HEK293 (cell line): Measurements from ENCODE around the gene GRIA1.

Experiments
- CTCF ChIA-PET: fragments of 350-600 bp; formaldehyde crosslinking; extraction: SDS; loops from one replicate; lab custom pipeline; 2021; ENCODE audit warnings: antibody characterized with exemption; lab: Yijun Ruan, JAX
- POLR2A ChIA-PET: fragments of 300-600 bp; formaldehyde crosslinking; extraction: SDS; loops from one replicate; lab custom pipeline; 2020; ENCODE audit warnings: antibody characterized with exemption, inconsistent platforms; lab: Yijun Ruan, JAX
- H3K27ac ChIP-seq: fragments of 200-500 bp; sonication (Bioruptor generic); 2 replicates; pipeline ENCODE4 v1.5.1; 2014; ENCODE audit warnings: low read depth, low read length, control low read depth, inconsistent platforms; ENCODE audit errors: extremely low read depth
- H3K36me3 ChIP-seq, 2 experiments: fragments of 200-500 bp in 1 of 2; sonication (Bioruptor generic) in 1 of 2; 1 replicate in 1 of 2; 2 replicates in 1 of 2; pipeline ENCODE4 v1.5.1; 2014 to 2017; ENCODE audit warnings: inconsistent platforms in 2 of 2, low read length in 2 of 2; ENCODE audit not compliant: control insufficient read depth in 2 of 2, insufficient read depth in 1 of 2
- H3K4me1 ChIP-seq: fragments of 200-500 bp; sonication (Bioruptor generic); 2 replicates; pipeline ENCODE4 v1.5.1; 2014; ENCODE audit warnings: mild to moderate bottlenecking, low read length, inconsistent platforms; ENCODE audit not compliant: control insufficient read depth, insufficient read depth
- H3K4me3 ChIP-seq: 2 replicates; pipeline ENCODE4 v1.5.1; 2011; ENCODE audit warnings: low read depth, mild to moderate bottlenecking, control low read depth, low read length, moderate library complexity
- H3K9me3 ChIP-seq: fragments of 200-500 bp; sonication (Bioruptor generic); 2 replicates; pipeline ENCODE4 v1.5.1; 2014; ENCODE audit warnings: low read depth, low read length, inconsistent platforms; ENCODE audit not compliant: control insufficient read depth, insufficient read depth
- GLIS1 ChIP-seq: fragments of 450-650 bp; formaldehyde crosslinking; IDR thresholded peaks from 2 replicates; pipeline ENCODE4 v1.5.1; 2016; ENCODE audit warnings: missing biosample characterization, missing genetic modification characterization
- HIC1 ChIP-seq: fragments of 450-650 bp; formaldehyde crosslinking; IDR thresholded peaks from 2 replicates; pipeline ENCODE4 v1.5.1; 2016; ENCODE audit warnings: missing biosample characterization, missing genetic modification characterization
- HOXD13 ChIP-seq: sonication (generic); formaldehyde crosslinking; IDR thresholded peaks from 2 replicates; pipeline ENCODE4 v1.8.0; 2022; ENCODE audit warnings: missing genetic modification reagents, borderline replicate concordance
- INSM2 ChIP-seq: fragments of 450-650 bp; formaldehyde crosslinking; IDR thresholded peaks from 2 replicates; pipeline ENCODE4 v1.5.1; 2016; ENCODE audit warnings: missing biosample characterization, missing genetic modification characterization
- MEIS1 ChIP-seq: sonication (generic); formaldehyde crosslinking; IDR thresholded peaks from 2 replicates; pipeline ENCODE4 v1.8.1; 2022; ENCODE audit warnings: missing genetic modification reagents, mild to moderate bottlenecking, borderline replicate concordance
- PRDM1 ChIP-seq: fragments of 450-650 bp; formaldehyde crosslinking; IDR thresholded peaks from 2 replicates; pipeline ENCODE4; 2016; ENCODE audit warnings: missing biosample characterization, missing genetic modification characterization
- SP2 ChIP-seq: fragments of 450-650 bp; formaldehyde crosslinking; IDR thresholded peaks from 2 replicates; pipeline ENCODE4 v1.5.1; 2016; ENCODE audit warnings: missing biosample characterization, missing genetic modification characterization
- ZBTB20 ChIP-seq: fragments of 450-650 bp; formaldehyde crosslinking; IDR thresholded peaks from 2 replicates; pipeline ENCODE4 v1.5.1; 2016; ENCODE audit warnings: missing biosample characterization, missing genetic modification characterization
- ZBTB44 ChIP-seq: fragments of 450-650 bp; IDR thresholded peaks from 2 replicates; pipeline ENCODE4 v1.5.1; 2018; ENCODE audit warnings: missing biosample characterization, mild to moderate bottlenecking, missing genetic modification characterization
- ZFP37 ChIP-seq: fragments of 450-650 bp; formaldehyde crosslinking; IDR thresholded peaks from 2 replicates; pipeline ENCODE4 v1.5.1; 2016; ENCODE audit warnings: missing biosample characterization, missing genetic modification characterization
- ZNF138 ChIP-seq: fragments of 450-650 bp; formaldehyde crosslinking; IDR thresholded peaks from 2 replicates; pipeline ENCODE4 v1.5.1; 2016; ENCODE audit warnings: missing biosample characterization, missing genetic modification characterization, borderline replicate concordance
- ZNF157 ChIP-seq: fragments of 450-650 bp; formaldehyde crosslinking; IDR thresholded peaks from 2 replicates; pipeline ENCODE4 v1.5.1; 2016; ENCODE audit warnings: missing biosample characterization, missing genetic modification characterization
- ZNF202 ChIP-seq: fragments of 450-650 bp; formaldehyde crosslinking; IDR thresholded peaks from 2 replicates; pipeline ENCODE4 v1.5.1; 2016; ENCODE audit warnings: missing biosample characterization, missing genetic modification characterization, borderline replicate concordance
- ZNF214 ChIP-seq: fragments of 450-650 bp; formaldehyde crosslinking; IDR thresholded peaks from 2 replicates; pipeline ENCODE4 v1.5.1; 2017; ENCODE audit warnings: missing biosample characterization, mild to moderate bottlenecking, missing genetic modification characterization, borderline replicate concordance
- ZNF23 ChIP-seq: fragments of 450-650 bp; formaldehyde crosslinking; IDR thresholded peaks from 2 replicates; pipeline ENCODE4 v1.5.1; 2016; ENCODE audit warnings: missing biosample characterization, missing genetic modification characterization, borderline replicate concordance
- ZNF248 ChIP-seq: fragments of 450-650 bp; formaldehyde crosslinking; IDR thresholded peaks from 2 replicates; pipeline ENCODE4 v1.5.1; 2017; ENCODE audit warnings: missing biosample characterization, missing genetic modification characterization
- ZNF302 ChIP-seq: fragments of 450-650 bp; formaldehyde crosslinking; IDR thresholded peaks from 2 replicates; pipeline ENCODE4 v1.5.1; 2016; ENCODE audit warnings: missing biosample characterization, missing genetic modification characterization, low read depth
- ZNF311 ChIP-seq: fragments of 450-650 bp; formaldehyde crosslinking; IDR thresholded peaks from 2 replicates; pipeline ENCODE4 v1.5.1; 2017; ENCODE audit warnings: missing biosample characterization, missing genetic modification characterization, borderline replicate concordance
- ZNF324 ChIP-seq: fragments of 450-650 bp; formaldehyde crosslinking; IDR thresholded peaks from 2 replicates; pipeline ENCODE4 v1.5.1; 2016; ENCODE audit warnings: missing biosample characterization, missing genetic modification characterization
- ZNF423 ChIP-seq: fragments of 450-650 bp; formaldehyde crosslinking; IDR thresholded peaks from 2 replicates; pipeline ENCODE4 v1.5.1; 2016; ENCODE audit warnings: missing biosample characterization, missing genetic modification characterization
- ZNF449 ChIP-seq: fragments of 450-650 bp; formaldehyde crosslinking; IDR thresholded peaks from 2 replicates; pipeline ENCODE4 v1.5.1; 2017; ENCODE audit warnings: missing biosample characterization, mild to moderate bottlenecking, missing genetic modification characterization, moderate library complexity
- ZNF558 ChIP-seq: fragments of 450-650 bp; formaldehyde crosslinking; IDR thresholded peaks from 2 replicates; pipeline ENCODE4 v1.5.1; 2016; ENCODE audit warnings: missing biosample characterization, missing genetic modification characterization
- ZNF571 ChIP-seq: fragments of 450-650 bp; formaldehyde crosslinking; IDR thresholded peaks from 2 replicates; pipeline ENCODE4 v1.5.0; 2017; ENCODE audit warnings: missing biosample characterization, missing genetic modification characterization
- ZNF621 ChIP-seq: fragments of 450-650 bp; formaldehyde crosslinking; IDR thresholded peaks from 2 replicates; pipeline ENCODE4 v1.5.1; 2017; ENCODE audit warnings: missing biosample characterization, missing genetic modification characterization
- ZNF623 ChIP-seq: fragments of 450-650 bp; formaldehyde crosslinking; IDR thresholded peaks from 2 replicates; pipeline ENCODE4 v1.5.1; 2016; ENCODE audit warnings: missing biosample characterization, missing genetic modification characterization
- ZNF639 ChIP-seq: fragments of 450-650 bp; formaldehyde crosslinking; IDR thresholded peaks from 2 replicates; pipeline ENCODE4 v1.5.1; 2016; ENCODE audit warnings: missing biosample characterization, missing genetic modification characterization
- ZNF704 ChIP-seq: fragments of 450-650 bp; formaldehyde crosslinking; IDR thresholded peaks from 2 replicates; pipeline ENCODE4 v1.5.1; 2016; ENCODE audit warnings: missing biosample characterization, missing genetic modification characterization
- ZNF792 ChIP-seq: fragments of 450-650 bp; formaldehyde crosslinking; IDR thresholded peaks from 2 replicates; pipeline ENCODE4 v1.5.1; 2016; ENCODE audit warnings: missing biosample characterization, missing genetic modification characterization
- ZSCAN30 ChIP-seq: fragments of 450-650 bp; IDR thresholded peaks from 2 replicates; pipeline ENCODE4 v1.5.1; 2018; ENCODE audit warnings: missing biosample characterization, mild to moderate bottlenecking, missing genetic modification characterization, moderate library complexity

The GRIA1 gene

GRCh38 chr5:153513156-153513555 lies 22.7 kb downstream of the GRIA1 start:
- Histone ChIP-seq H3K4me1 (no peaks in the 10 kb centered on the region), H3K9me3 (no peaks in the 10 kb centered on the region), H3K4me3 (no peak overlapping the region), H3K36me3 (no peaks in the 10 kb centered on the region), H3K27ac (no peak overlapping the region)
- TF ChIP-seq ZNF623 (tag by site-specific recombination) (no peak), ZSCAN30 (tag by site-specific recombination) (no peak), ZNF324 (tag by site-specific recombination) (no peak), SP2 (tag by site-specific recombination) (no peak), ZNF157 (tag by site-specific recombination) (no peak), GLIS1 (tag by site-specific recombination) (no peak), ZNF248 (no peak), ZNF704 (no peak), ZBTB44 (no peak), ZNF621 (tag by site-specific recombination) (no peak), HOXD13 (CRISPR knock-in tag) (no peak), ZNF449 (tag by site-specific recombination) (no peak), MEIS1 (CRISPR knock-in tag) (no peak), ZNF639 (no peak), ZNF571 (no peak), ZNF138 (tag by site-specific recombination) (no peak), ZNF311 (tag by site-specific recombination) (no peak), ZFP37 (tag by site-specific recombination) (no peak)
- ChIA-PET POLR2A (no interaction called here), CTCF (no interaction called here)

GRCh38 chr5:153515301-153515700 lies 24.8 kb downstream of the GRIA1 start:
- POLR2A ChIA-PET = no interaction called here
- CTCF ChIA-PET = no interaction called here
- H3K4me3 ChIP-seq = no peak overlapping the region
- no peak overlapping the region for H3K27ac ChIP-seq
- no peaks in the 10 kb centered on the region for H3K9me3 ChIP-seq
- H3K4me1 ChIP-seq = no peaks in the 10 kb centered on the region
- H3K36me3 ChIP-seq = no peaks in the 10 kb centered on the region
- TF ChIP-seq INSM2 (no peak), ZNF138 (tag by site-specific recombination) (no peak), HIC1 (tag by site-specific recombination) (no peak), PRDM1 (tag by site-specific recombination) (no peak), ZBTB20 (tag by site-specific recombination) (no peak), ZSCAN30 (tag by site-specific recombination) (no peak), ZNF558 (tag by site-specific recombination) (no peak), ZNF792 (tag by site-specific recombination) (no peak), ZNF23 (no peak), ZNF423 (tag by site-specific recombination) (no peak), ZNF202 (tag by site-specific recombination) (no peak), ZNF302 (tag by site-specific recombination) (no peak), ZNF214 (tag by site-specific recombination) (no peak)
